Globus pallidus (tissue), 1 donor: ENCODE measurements around the gene NBPF6.
A peak's percentile ranks its signal among the peaks of the same experiment; 100 is the strongest.
"Not testable (repeated sequence)": the region's sequence is repeated elsewhere in the genome, so short reads cannot be mapped to it uniquely, and the experiment has no call there.

Experiments
- DNase-seq: peaks from one replicate; pipeline ENCODE4 v3.0.0-alpha.2; 2015; ENCODE audit warnings: low spot score

NBPF6 gene

GRCh38 chr1:108496856-108497255 lies 46.7 kb downstream of the NBPF6 start:
- DNase-seq, result not testable (repeated sequence)

DNA sequence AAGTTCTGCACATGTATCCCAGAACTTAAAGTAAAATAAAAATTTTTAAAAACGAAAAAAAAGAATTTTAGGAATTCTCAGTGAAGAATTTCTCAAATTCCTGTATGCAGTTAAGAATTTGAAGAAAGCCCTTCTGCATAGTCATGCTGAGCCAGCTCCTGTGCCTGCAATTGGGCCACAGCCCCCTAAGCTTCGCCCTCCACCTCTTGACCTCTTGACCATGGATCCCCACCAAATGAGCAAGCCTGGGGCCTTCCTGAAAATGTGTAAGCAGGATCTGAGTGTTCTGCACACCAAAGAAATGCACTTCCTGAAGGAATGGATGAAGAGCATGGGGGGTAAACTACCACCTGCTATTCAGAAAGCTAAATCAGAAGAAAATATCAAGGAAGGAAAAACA lies 52.0 kb downstream of the NBPF6 start:
- DNase-seq, result no peak

DNA sequence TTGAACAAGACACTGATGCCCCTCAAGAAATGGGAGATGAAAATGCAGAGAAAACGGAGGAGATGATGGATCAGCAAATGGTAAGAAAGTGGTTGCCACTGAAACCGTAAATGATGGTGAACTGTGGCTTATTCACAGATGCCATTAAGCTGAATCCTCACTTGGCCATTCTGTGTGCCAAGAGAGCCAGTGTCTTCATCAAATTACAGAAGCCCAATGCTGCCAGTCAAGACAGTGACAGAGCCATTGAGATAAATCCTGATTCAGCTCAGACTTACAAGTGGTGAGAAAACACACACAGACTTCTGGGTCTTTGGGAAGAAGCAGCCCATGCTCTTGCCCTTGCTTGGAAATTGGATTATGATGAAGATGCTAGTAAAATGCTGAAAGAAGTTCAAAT lies 52.5 kb downstream of the NBPF6 start:
- DNase-seq, result no peak

GRCh38 chr1:108503062-108503733 lies 53.1 kb downstream of the NBPF6 start:
- no peak for DNase-seq

- no peak for DNase-seq
Observed at GRCh38 chr1:108504447-108504846, 54.3 kb downstream of the NBPF6 start.

GRCh38 chr1:108505763-108506070 lies 55.6 kb downstream of the NBPF6 start:
- no peak for DNase-seq

DNA sequence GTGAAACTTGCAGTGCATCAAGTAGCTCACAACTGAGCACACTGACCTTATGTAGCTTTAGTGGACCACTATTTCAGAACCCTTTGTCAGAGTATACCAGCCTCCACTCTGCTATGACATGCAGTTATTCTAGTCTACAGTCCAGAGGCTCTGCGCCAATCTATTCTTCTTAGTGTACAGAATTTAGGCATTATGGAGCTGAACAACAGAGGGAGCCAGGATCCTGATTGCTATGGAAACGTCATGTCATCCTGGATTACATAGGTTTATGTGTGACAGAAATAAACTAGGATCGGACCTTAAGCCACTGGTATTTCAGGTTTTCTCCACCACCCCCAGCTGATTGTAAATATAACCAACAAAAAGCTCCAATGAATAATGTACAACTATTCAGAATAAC lies 61.6 kb downstream of the NBPF6 start:
- DNase-seq, result no peak

GRCh38 chr1:108512239-108513043 lies 62.3 kb downstream of the NBPF6 start:
- DNase-seq, result peak; percentile 24

GRCh38 chr1:108513044-108513415 lies 62.9 kb downstream of the NBPF6 start:
- no peak for DNase-seq

DNA sequence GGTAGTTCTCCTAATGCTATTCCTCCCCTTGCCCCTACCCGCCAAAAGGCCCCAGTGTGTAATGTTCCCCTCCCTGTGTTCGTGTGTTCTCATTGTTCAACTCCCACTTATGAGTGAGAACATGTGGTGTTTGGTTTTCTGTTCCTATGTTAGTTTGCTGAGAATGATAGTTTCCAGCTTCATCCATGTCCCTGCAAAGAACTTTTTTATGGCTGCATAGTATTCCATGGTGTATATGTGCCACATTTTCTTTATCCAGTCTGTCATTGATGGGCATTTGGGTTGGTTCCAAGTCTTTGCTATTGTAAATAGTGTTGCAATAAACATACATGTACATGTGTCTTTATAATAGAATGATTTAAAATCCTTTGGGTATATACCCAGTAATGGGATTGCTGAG lies 63.8 kb downstream of the NBPF6 start:
- not testable (repeated sequence) for DNase-seq

- DNase-seq, result not testable (repeated sequence)
Observed at GRCh38 chr1:108517301-108517897, 67.3 kb downstream of the NBPF6 start.
